GM13976 (cell line): ENCODE measurements around the gene VSTM2A.

Experiments
- DNase-seq: peaks from one replicate; pipeline ENCODE4 v3.0.0; 2012; ENCODE audit warnings: low spot score
- CTCF ChIP-seq: IDR thresholded peaks from 2 replicates; pipeline ENCODE4 v1.5.1; 2012; ENCODE audit warnings: borderline replicate concordance, mild to moderate bottlenecking; ENCODE audit not compliant: insufficient read depth; ENCODE audit errors: extremely low read depth, missing control alignments, control extremely low read depth
- in situ Hi-C: fragments of 300-500 bp; cut with MboI; formaldehyde crosslinking; loops from one replicate; pipeline ENCODE4 v1.12.0; 2022; ENCODE audit warnings: low sequenced_read_pairs, mixed read lengths, inconsistent platforms; ENCODE audit not compliant: unreplicated experiment

VSTM2A gene

GRCh38 chr7:54591404-54592386, 49.5 kb downstream of the VSTM2A start:
- DNase-seq, result no peak
- no peak for TF ChIP-seq CTCF
- in situ Hi-C loops, result no loop called here

GRCh38 chr7:54596747-54597146, 54.6 kb downstream of the VSTM2A start:
- in situ Hi-C loops, result no loop called here
- no peak for TF ChIP-seq CTCF
- peak; percentile 20 for DNase-seq

GRCh38 chr7:54615537-54615936, 73.4 kb downstream of the VSTM2A start:
- in situ Hi-C loops, result no loop called here
- TF ChIP-seq CTCF, result no peak
- DNase-seq, result no peak
